Measurements from ENCODE around the gene BAZ2B.

BAZ2B gene

DNA sequence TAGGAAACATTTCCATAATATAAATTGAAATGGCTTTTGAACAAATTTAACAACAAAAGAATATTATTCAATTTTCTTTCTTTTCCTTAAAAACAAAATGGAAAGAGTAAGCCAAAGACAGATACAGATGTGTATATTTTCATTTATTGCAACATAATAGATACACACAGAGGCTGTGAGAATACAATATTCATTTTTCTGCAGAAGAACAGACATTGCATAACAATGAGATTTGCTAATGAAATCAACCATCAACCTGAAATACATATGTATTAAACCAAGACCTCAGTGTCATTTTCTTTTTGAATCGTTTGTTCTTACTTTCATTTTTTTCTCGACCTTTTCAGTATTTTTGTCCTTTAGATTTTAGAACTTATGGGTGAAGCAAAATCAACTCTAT is 95.1 kb downstream of the BAZ2B start:
- ATAC-seq, result no peak

DNA sequence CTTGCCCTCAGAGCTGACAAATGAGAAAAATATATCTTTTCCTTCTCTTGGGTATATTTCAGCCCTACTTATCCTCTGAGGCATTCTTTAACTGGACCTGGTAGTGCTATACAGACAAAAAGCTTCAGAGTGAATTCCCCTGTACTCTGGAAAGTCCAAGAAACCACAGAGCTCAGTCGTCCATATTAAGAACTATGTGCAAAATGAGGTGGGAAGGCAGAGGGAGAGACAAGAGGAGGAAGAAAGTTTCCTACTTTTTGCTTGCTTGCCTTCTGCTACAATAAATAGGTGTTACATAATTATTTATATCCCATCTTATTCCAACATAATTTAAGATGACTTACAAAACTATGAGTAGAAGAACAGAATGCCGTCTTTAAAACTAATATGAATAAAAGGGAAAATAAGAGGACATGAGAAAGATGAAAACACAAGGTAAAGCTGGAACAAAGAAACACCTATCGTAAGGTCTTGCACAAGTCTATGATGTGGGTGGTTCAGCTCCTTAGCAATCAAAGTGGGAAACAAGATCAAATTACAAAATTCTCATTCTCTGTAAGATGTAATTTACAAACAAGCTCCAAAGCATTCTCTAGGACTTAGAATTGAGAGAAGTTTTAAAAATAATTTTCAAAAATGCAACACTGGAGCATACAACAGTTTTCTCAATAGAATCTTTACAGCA is 97.9 kb downstream of the BAZ2B start:
- no peak for ATAC-seq

DNA sequence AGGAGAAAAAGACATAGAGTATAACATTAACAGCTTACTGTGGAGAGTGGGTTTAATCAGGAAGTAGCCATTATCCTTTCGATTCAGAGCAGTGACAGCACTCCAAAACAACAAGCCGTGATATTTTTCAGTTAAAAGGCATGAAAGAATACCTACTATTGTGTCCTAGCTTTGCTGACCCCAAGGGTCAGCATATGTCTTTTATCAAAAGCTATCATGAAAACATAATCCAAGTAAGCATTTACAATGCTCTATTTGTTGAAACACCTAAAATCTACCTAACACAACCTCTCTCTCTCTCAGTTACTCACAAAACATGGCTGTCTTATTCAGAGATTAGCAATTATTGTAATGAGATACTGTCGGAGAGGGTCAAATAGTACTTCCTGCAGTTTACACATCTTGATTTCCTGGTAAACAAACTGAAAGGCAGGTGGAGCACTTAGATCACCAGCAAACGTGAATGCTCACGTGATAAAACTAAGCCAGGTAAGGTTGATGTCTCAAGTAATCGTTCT is 100.0 kb downstream of the BAZ2B start:
- ATAC-seq, result peak; percentile 89 to 92

DNA sequence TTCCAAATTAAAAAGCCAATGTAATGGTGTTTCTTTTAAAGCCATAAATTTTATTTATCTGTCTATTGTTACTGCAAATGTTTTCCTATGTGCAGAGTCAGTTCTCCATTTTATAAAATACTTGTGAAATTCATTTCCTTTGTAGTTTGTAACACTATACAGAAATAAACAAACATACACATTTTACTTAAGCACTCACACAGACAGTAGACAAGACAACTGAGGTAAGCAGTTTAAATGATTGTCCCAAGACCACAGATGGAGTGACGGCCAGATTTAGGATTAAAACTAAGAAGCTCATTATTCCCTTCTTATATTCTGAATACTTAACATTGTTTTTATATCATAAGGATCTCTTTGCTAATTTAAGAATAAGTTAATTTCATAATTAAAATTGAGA is 100.9 kb downstream of the BAZ2B start:
- ATAC-seq, result no peak

DNA sequence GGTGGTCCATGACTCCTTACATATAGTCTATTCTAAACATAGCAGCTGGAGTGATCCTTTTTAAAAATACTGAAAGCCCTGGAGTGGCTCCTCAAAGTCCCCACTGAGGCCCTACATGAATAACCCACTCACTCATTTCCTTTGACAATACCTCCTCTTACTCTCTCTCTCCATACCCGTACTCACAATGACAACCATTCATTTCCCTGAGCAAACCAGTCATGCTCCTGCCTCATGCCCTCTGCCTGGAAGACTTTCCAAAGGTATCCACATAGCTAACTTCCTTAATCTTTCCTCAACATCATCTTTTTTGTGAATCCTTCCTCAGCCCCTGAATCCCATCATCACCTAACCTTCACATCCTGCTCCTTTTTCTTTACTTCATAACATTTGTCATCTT is 102.6 kb downstream of the BAZ2B start:
- ATAC-seq, result no peak

DNA sequence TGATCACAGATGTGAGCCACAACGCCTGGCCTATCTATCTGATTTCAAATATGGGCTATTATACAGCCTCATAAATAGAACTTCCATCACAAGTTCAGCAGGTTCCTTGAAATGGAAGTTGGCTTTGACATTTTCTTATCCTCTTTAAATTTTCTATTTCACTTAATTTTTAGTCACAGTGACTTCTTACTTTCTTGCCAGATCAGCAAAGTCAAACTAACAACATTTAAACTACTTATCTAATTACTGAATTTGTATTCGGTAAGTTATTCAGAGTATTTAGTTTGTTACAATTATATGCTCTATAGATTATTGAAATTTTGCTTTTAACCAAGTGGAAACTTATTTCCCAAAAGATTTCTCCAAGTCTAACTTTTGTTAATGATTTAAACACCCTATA is 108.2 kb downstream of the BAZ2B start:
- ATAC-seq, result no peak

DNA sequence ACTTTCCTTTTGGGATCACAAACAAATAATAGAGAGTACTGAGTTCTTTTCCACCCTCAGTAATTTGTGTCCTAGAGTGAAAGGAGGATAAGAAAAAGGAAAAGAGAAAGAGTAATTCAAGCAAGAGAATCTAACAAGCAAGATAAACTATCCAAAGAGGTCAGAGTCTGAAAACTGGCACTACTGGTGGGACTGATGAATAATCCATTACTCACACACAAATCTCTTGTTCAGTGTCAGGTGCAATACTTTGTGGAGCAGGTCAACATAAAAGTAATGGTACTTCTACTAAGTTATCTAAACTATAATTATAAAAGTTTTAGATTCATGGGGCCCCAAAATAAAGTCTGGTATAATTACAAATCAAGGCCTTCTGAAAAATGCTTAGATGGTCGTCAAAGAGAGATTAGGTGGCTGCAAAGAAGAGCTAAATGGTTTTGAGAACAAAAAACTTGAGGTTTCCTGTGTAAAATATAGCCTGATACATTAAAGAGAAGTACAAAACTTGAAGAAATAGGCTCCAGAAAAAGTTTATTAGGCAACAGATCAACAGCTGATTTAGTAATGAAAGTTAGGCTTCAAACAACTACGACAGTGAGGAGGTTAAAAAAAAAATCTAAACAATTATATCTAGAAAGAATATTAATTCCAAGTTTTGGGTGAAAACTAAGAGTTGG is 109.4 kb downstream of the BAZ2B start:
- no peak for ATAC-seq

DNA sequence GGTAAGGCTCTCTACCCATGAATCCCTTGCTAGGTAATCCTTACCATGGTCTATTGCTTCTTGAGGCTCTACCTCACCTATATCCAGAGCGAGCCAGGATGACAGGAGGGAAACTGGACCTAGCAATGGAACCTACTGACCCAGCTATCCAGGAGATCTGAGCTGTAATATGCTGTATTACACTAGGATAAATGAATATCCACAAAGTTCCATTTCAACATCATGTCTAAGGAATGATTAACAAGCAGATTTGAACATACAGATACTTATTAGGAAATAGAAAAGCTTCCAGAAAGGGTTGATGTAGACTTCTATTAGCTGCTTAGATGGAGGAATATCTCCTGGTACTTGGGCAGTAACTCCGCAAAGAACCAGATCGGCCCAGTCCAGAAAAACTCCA is 110.1 kb downstream of the BAZ2B start:
- ATAC-seq, result no peak

DNA sequence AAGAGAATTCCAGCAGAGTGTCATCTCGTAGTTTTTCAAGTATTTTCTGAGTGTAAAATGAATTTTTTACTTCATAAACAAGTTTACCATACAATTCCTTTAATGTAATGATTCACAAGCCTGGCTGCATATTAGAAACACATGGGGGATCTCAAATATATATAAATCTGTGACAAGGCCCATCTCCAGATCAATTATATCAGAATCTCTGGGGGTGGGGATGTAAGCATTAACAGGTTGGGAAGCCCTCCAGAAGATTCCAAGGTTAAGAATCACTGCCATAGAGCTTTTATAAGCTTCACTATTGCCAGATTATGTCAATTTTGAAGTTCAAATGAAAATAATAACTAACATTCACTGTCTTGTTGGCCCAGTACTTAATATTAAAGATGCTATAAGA is 111.2 kb downstream of the BAZ2B start:
- ATAC-seq, result no peak

DNA sequence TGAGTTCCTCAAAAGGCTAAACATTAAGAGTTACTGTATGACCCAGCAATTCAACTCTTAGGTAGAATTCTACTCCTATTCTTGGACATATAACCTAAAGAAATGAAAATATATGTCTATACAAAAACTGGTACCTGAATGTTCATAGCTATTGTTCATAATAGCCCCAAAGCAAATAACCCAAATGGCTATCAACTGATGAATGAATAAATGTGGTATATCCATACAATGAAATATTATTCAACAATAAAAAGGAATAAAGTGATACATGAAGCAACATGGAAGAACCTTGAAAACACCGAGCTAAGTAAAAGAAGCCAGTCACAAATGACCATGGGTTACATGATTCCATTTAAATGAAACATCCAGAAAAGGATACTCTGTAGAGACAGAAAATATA is 114.6 kb downstream of the BAZ2B start:
- no peak for ATAC-seq

DNA sequence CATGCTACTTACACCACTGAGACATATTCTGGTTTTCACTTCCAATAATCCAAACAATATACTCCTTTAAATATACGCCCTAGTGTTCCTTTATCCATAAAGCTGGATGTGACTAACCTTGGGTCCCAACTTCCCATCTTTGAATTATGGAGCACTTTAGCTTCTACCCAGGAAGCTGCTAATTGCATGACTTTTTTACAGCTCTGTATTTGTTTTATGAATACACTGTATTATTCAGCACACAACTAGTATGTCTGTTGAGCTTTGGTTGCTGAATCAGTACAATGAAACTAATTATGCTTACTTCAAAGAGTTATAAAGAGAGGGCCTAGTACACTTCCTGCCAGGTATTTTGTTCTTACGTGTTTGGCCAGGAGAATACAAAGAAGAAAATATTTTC is 118.5 kb downstream of the BAZ2B start:
- peak in 1 of 2 donors; percentile 56 for ATAC-seq

DNA sequence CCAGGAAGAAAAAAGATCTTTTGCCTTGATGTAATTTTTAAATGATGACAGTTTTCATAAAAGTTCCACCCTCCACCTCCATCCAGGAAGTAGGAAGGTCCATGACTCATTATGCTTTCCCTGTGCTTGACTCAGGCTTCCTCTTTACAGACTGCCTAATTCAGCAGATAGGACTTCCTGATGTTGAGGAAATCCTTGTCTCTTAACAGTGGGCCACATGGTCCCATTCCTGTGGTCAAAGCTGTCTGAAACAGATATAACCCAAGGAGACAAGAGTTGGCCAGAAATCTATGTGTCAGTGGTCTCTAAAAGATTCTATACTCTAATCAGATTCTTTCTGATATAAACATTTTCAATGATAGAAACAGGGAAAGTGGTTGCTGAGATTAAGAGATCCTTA is 119.1 kb downstream of the BAZ2B start:
- ATAC-seq, result peak in 1 of 2 donors; percentile 38

DNA sequence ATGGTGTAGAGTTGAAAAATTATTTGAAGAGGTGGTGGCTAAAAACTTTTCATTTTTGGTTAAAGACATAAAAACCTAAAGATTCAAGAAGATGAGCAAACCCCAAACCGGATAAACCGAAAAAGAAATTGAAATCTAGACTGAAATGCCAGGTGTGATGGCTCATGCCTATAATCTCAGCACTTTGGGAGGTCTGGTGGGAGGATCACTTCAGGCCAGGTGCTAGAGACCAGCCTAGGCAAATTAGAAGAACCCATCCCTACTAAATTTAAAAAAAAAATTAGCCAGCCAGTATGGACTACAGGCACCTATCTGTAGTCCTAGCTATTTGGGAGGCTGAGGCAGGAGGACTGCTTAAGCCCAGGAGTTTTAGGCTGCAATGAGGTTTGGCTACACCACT is 126.9 kb downstream of the BAZ2B start:
- ATAC-seq, result no peak

DNA sequence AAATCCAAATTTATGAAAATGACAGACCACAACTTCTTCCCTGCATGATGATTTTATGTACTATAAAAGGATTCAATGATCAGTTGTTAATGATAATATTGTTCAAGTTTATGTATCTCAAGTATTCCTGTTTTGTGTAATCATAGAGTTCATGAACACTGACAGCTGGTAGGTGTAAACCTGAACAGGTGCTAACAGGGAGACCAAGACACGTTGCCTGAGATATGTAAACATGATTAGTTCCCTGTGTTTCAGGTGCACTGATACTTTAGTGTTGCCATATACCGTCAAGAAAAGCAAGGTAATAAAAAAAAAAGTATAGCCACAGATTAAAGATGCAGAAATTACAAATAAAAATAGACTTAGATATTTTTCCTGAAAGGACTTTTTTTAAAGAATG is 131.8 kb downstream of the BAZ2B start:
- ATAC-seq, result no peak

DNA sequence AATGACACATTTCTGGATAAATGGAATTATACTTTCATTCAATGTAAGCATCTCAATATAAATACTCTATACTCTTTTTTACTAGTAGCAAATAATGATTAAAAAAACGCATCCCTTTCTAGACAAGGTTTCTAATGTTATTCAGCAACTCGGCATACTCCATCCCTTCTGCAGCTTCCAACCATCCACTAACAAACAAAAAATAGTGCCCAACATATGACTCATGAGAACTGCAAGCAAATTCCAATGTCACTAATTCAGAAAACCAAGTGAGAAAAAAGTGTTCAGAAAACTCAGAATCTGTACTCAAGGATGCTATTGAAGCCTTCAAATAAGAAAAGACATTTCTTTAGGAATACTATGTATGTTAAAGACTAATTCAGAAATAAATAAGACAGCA is 140.0 kb downstream of the BAZ2B start:
- no peak for ATAC-seq

DNA sequence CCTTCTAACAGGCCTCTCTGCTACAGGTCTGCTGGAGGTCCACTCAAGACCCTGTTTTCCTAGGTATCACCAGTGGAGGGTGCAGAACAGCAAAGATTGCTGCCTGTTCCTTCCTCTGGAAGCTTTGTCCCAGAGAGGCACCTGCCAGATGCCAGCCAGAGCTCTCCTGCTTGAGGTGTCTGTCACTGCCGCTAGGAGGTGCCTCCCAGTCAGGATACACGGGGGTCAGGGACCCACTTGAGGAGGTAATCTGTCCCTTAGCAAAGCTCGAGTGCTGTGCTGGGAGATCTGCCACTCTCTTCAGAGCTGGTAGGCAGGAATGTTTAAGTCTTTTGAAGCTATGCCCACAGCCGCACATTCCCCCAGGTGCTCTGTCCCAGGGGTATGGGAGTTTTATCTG is 140.6 kb downstream of the BAZ2B start:
- ATAC-seq, result no peak

DNA sequence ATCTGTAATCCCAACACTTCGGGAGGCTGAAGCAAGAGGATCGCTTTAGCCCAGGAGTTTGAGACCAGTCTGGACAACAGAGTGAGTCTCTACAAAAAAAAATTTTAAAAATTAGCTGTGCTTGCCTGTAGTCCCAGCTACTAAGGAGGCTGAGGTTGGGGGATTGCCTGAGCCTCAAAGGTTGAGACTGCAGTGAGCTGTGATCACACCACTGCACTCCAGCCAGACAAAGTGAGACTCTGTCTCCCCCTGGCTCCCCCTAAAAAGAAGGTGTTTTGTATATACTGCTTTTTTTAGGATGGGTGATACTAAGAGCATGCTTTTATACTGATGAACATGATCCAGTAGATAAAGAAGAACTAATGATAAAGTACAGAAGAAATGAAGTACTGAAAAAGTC is 145.0 kb downstream of the BAZ2B start:
- ATAC-seq, result no peak

DNA sequence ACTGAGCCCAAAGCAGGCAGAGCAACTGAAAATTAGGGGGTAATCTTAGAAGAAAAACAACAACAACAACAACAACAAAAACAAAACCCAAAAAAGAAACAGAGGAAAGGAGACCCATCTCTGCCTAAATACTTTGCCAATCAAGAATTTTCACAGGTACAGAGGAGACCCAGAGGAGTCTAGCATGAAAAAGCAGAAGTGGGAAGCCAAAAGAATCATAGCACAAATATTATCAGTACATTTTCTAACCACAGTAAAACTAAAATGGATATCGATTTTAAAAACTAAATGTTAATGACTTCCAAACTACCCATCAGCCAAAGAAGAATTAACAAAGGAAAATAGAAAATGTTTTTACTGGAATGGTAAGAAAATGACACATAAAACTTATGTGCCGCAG is 148.1 kb downstream of the BAZ2B start:
- no peak for ATAC-seq

DNA sequence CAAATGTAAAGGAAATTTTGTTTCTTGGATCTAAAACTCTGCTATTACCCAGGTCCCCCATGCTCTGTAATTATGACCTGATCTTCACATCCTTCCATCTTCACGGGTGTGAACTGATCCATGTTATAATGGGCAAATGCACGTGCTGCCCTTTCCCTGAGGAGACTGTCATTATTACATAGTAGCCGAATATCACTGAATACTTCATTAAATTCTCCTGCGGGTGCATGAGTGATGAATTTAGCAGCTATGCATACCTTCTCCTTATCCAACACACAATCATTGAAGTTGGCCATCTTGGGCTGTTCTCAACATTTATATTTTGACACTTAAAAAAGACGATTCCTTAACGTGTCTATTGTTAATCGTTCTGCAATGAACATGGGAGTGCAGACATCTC is 153.4 kb downstream of the BAZ2B start:
- ATAC-seq, result no peak

DNA sequence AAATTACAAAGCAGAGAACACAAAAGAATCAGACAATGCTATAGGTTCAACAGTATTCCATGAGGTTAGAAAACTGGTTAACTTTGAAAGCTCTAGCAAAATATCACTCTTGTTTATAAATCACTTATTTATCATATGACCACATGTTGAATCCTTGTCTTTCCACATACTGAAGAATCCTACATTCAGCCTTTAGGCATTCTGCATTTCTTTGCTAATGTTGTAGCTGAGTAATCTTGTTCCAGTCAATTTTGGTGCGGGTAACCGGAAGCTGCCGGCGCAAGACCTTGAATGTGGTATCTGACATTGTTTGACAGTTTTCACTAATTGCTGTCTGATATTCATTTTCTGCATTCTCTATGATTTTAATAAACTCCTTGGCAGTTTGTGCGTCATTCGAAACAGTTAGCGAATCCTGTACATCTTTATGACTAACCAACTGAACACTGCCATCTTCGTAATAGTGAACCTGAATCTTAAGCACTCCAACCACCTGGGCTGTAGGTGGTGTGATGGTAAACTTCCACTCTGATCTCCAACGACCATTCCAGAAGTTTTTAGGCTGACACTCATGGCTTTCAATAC is 154.1 kb downstream of the BAZ2B start:
- no peak for ATAC-seq

DNA sequence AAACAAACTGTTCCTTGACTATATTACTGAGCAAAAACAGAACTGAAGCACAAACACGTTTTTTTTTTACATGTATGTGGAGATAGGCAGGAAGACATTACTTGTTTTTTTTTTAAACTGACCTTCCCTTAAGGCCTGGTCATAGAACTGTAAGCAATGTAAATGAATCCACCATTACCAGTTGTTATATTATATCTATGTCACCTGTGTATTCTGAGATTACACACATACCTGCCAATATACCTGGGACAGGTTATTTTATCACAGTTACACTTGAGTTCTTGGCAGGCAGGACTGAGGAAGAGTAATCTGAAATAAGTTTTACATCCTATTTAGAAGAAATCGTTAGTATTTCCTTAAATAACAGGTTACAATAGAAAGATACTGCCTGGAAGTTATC is 155.3 kb downstream of the BAZ2B start:
- ATAC-seq, result no peak

DNA sequence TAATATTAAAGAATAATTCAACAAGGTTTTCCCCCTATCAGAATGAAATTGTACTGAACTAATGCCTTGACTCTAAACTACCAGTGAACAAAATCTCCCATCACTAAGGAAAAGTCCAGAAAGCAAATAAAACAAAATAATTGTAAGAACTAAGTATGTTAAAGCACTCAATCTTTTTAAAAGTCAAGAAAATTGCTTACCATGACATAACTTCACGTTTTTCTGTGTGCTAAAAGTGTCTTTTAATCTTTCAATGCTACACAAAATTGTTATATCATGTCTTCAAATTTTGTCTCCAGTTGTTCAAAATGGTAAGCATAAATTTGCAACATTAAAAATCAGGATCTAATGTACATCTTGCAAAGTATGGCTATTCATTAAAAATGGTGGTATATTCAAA is 156.1 kb downstream of the BAZ2B start:
- ATAC-seq, result no peak

DNA sequence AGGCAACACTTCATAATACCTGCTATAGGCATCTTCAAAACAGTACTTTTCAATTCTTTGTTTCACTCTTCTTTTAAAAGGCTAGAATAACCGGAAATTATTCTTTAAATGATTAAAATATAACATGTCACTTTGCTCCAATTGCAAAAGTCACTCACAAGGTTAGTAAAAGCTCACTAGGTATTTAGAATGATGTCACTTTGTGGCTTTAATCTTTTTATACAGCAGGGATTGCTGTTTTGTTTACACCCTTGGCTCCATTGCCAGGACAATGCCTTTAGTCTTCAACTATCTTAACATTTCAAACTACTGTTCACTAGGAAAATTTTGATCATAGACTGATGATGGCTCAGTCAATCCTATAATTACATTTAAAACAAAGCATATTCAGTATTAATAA is 157.1 kb downstream of the BAZ2B start:
- no peak for ATAC-seq

DNA sequence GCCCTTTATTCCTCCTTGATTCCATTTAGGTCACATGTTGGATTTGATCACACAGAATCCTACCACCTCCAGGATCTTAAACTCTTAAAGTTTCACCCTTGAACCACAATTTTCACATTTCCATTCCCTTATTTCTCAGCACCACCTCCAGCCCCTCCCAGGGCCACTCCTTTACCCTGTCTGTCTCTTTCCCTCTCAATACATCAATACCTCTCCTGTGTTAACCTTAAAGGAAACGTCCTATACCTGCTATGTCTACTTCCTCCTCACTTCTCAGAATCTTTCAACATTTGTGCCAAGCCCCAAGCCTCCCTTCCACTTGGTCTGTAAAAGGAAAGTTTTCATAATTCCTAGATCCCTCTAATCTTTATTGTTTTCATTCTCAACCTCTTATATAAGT is 158.8 kb downstream of the BAZ2B start:
- no peak for ATAC-seq

Data from activated CD4-positive, CD25-positive, alpha-beta regulatory T cell treated with anti-CD3 and anti-CD28 coated beads, Interleukin-2, amount 50 U/mL, for 24 hours (primary cell).